LNCAP (cell line): ENCODE measurements around the gene G6PD.

Experiments
- CTCF ChIP-seq: fragments of 450-650 bp; IDR thresholded peaks from 2 replicates; pipeline ENCODE4 v1.5.1; 2017; ENCODE audit warnings: mild to moderate bottlenecking

Gene G6PD

GRCh38 chrX:154506483-154507332 is 39.9 kb downstream of the G6PD start:
- no peak for TF ChIP-seq CTCF

DNA sequence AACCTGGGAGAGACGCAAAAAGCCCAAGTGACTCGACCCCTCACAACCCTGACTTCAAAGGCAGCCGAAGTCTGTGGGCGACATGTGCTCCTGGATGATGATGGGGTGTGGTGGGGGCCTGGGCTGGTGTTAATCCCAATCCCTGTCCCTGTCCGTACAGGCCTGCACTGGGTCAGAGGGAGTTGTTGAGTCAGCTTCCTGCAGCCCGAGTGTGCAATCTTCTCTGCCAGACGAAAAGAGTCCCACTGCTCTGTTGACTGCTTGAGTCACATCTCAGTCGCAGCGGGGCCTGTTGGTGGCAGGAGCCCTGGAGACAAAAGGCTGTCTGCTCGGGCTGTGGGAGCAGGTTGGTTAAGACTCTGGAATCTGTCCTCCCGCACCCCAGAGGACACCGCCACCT is 40.9 kb downstream of the G6PD start:
- TF ChIP-seq CTCF = no peak

DNA sequence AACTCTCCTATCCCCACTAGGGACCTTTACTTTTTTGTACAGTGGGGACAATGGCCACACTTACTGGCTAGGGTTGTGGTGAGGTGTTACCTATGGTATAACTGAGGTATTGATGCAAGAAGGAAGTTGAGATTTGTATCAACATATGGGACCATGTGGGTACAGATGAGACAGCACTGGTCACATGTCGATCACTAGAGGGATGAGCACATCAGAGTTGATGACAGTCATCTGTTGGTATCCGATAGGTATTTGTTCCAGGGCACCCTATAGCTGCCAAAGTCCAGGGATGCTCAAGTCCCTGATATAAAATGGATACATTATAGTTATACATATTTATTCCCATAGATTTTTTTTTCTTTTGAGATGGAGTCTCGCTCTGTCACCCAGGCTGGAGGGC is 43.7 kb downstream of the G6PD start:
- no peak for TF ChIP-seq CTCF

DNA sequence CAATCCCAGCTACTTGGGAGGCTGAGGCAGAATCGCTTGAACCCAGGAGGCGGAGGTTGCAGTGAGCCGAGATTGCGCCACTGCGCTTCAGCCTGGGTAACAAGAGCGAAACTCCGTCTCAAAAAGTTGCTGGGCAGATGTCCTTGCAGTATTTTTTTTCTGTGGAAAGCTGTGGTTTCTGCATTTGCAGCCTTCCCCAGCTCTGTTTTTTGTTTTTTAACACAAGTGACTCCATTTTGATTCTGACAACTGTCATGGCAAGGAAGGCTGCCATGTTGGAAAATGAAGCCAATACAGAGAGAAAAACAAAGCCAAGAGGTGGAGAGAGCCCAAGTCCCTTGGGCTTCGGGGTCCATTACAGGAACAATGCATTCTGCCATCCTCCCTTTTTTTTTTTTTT is 44.5 kb downstream of the G6PD start:
- no peak for TF ChIP-seq CTCF

DNA sequence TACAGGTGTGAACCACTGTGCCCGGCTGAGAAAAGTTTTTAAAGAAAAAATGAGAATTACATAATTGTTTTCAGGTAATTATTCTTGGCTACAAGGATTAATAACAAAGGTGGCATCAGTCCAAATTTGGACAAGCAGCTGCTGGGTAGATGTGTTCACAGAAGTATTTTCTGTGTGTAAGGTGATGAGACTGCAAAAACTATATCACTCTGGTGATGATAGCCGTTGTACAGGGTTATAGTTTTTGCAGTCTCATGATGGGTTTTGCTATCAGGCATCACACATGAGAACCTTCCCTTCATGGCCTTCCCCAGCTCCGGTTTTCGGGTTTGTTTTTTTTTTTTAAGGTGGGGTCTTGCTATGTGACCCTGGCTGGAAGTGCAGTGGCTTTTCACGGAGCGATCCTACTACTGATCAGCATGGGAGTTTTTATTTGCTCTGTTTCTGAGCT is 51.1 kb downstream of the G6PD start:
- no peak for TF ChIP-seq CTCF

GRCh38 chrX:154494715-154495114 is 51.9 kb downstream of the G6PD start:
- TF ChIP-seq CTCF = no peak

DNA sequence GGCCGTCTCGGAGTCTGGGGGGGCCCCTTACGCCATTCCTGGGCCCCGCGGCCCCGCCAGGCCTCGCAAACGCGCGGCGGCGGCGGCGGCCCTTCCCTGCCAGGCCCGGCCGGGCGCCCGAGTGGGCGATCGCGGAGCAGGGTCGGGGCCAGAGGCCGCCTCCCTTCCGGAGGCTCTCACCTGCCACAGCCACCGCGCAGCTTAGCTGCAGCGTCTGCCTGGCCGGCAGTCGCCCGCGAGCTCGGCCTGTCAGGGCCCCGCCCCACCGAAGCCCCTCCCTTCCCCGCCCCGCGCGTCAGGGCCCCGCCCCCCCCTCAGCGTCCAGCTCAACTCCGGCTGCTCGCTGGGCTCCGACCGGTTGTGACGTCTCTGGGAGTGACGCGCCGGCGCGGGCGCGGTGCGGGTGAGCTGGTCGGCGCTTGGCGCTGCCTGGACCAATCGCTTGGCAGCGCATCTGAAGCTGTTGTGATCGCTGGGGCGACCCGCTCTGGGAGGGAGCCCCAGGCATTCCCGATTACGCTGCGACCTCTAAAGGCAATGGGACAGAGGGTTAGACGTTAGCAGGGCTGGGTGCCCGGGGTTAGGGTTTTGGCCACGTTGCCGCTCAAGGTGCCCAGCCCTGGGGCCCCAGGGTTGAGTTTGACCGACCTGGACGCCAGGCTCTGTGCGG is 56.1 kb downstream of the G6PD start, which contains the start of gene SLC10A3:
Gene SLC10A3, minus strand, starts transcription at position 216 of the 670 bp plus-strand sequence. CDS start 1,689 bp downstream, outside the sequence.
- TF ChIP-seq CTCF = no peak
